ENCODE measurements around the gene PDE4D.
"Not testable (repeated sequence)": the region's sequence is repeated elsewhere in the genome, so short reads cannot be mapped to it uniquely, and the experiment has no call there.

Gene PDE4D

DNA sequence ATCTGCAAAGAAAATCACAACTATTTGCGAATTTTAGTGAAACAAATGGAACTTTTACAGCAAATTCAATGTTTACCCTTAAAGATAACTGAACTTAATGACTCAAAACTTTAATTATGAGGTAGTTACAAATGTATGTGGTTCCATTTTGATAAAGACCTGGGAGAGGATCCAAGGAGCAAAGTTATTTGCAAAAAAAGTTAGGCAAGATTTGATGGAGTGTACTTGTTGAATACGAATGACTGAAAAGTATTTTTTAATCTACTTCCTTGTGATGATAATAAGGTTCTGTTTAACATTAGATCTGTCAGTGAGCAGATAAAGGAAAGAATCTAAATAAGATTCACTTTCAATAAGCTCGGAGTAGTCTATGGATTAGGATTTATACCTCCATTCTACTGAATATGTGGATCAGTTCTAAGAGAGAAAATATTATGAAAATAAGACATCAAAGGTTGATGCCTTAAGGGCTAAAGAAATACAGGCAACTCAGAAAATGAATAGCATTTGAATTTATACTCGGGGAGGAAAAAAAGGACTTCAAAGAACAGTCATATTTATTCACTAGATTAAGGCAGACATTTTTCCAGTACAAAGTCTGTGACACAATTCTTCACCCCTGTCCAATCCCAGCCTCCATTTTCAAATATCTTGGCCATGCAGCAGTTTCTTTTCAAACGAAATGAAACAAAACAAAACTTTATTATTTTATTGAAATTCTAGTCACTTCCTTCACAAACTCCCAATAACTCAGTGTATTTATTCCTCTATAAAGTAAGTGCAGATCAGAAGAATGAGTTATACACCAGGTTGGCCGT is 199.8 kb downstream of the PDE4D start:
- no peak for DNase-seq

DNA sequence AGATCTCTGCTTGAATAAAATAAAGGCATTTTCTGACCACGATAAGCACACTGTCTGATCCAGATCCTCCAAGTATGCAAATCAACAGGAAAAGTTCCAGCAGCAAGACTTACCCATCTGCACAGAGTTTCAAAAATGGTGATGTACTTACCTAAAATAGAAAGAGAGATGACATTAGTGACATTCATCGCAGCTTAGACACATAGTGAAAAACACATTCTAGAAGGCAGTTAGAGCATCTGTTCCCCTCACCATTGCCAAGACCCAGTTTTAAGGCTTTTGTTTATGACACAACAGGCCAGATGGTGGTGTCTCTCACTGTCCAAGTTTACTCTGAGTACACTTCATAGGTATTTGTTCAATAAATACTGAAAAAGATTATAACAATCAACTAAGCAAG is 207.7 kb downstream of the PDE4D start:
- DNase-seq: no peak

DNA sequence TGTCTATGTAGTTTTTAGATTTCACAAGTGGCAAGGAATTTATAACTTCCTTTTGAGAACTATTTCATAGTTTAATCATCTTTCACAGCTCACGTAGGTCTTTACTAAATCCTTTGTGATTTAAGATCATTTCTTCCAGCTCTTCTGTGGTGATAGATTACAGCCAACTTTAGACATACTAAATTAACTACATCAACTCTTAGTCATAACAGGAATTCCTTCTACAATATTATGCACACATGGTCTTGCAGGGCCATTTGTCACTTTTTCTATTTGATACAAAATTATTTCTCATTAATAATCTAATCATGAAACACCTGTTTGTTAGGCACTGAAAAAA is 208.4 kb downstream of the PDE4D start:
- DNase-seq: no peak

DNA sequence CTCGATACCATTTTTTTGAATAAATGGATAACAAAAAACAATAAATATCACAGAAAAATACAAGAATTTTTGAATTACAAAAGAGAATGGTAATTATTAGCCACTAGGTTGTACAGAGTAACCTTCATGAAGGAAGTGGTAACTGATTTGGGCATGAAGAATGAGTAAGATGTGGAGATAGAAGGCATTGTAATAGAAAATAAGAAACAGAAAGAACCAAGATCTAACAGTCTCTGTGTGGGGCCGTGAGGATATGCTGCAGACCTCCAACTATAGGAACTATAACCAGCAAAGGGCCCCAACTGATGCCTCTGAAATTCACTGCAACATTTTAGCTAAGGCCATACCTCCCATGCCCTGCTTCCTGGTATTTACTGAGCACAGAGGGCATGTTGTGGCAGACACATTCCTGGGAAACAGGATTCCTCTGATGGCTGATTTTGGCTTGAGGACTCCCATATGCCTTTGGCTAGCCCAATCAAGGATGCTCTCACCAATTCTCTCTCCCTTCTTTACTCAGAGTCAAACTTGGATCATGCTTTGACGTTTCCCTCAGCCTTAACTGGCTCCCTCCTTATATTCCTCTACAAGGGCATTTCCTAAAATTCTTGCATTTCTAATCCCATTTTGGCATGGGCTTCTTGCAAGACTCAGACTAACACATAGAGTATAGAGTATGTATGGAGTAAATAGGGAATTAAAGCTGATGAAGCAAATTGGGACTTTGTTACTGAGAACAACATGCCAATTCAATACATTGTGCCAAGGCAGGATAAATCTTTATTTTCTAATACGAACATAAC is 208.9 kb downstream of the PDE4D start:
- DNase-seq: no peak

DNA sequence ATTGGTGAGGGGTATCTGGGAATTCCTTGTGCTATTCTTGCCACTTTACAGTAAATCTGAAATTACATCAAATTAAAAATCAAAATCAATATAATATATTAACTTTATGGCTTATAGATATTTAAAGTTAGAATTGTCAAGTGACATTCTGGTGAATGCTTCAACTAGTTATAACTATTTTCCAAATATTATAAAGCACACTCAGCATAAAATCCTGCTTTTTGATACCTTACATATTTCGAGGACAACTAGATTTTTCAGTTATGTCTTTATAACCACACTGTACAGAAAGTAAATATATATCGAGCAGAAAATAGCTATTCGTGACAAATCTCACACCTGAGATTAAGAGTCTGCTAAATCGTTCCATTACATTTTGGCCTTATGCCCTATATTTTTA is 210.2 kb downstream of the PDE4D start:
- no peak for DNase-seq

DNA sequence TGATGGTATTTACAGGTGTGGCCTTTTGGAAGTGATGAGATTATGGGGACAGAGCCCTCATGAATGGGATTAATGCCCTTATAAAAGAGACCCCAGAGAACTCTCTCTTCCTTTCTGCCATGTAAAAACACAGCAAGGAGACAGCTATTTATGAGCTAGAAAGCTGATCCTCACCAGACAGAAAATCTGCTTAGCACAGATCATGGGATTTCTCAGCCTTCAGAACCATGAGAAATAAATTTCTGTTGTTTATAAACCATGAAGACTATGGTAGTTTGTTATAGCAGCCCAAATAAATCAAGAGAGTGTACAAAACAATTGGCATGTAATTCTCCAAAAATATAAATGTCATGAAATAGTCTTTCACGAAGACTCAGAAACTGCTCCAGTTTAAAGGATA is 211.0 kb downstream of the PDE4D start:
- no peak for DNase-seq

DNA sequence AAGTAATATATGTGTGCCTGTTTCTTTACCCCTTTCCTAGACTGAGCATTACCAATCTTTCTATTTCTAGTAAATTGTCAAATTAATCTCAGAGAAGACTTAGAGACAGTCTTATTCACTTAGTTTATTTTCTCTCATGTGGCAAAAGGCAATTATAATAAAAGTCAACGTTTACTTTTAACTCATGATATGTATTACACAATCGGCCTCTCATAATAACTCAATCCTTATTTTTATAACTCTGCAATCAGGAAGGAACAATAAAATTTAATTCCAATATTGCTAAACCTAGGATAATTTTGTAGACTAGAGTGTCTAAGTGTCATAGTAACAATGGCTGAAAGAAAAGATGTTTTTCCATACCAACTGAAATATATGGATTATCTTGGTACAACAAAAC is 214.6 kb downstream of the PDE4D start:
- DNase-seq: no peak

DNA sequence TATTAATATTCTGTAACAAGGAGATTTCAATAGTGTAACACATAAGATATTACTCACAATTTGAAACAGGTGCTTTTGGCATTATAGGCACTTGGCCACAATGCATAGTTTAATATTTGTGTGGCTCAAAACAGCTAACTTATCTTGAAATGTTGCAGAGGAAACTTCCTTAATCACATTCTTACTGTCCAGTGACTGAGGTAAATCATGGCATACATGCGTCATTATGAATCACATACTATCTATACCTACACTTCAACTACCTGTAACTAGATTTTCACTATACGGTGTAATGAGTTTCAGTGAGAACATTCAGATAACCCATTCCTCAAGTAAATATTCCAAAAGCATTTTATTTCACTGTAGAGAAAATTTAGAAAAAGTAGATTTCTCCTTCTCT is 218.8 kb downstream of the PDE4D start:
- DNase-seq: no peak

DNA sequence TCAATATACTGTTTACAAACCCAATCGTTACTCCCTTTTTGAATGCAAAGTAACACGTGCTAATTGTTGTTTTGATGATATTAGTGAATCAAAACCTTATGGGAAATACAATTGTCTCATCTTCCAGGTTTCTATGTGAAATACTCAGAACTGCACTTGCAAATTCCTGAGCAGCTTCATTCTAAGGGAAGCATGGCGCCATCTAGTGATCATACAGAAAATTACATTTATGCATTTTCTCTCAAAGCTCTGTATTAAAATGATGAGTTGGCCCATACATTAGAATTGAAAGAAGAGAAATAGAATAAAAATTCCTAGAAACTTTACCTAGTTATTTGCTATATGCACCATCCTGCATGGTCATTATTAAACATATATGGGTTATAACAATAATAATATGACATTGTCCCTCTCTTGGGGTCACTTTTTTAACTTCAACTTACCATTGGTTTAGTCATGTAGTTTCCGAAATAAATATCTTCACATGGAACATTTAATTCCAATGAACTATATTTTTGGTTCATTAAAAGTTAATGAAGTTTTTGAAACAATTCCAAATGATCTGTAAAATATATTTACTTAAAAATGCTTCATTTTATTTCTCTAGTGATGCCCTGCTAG is 220.0 kb downstream of the PDE4D start:
- no peak for DNase-seq

DNA sequence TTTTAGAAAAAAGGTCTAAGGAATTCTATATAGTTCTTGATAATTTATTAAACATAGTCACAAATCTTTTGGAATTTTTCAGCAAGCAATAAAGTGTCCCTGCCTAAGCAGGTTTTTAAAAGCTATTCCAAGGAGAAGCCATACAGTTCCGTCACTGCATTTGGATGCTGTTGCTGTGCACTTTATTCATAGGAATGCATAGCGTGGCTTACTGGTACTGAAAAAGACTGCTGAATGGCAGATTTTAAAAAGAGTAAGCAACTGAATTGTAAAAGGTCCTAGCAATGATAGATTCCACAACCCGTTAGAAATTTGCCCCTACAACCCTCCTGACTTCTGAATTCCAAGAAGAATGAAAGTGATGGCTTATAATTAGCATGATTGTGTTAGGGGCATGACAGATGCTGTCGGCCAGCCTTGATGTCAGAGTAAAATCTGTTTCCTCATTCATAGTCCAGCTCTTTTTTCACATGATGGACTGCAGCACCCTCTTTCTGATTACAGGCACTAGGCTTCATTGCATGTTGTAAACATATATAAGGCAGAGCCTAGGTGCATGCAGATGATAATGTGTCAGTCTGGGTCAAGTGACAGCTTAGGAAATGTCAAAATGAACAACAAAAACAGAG is 227.0 kb downstream of the PDE4D start:
- no peak for DNase-seq

DNA sequence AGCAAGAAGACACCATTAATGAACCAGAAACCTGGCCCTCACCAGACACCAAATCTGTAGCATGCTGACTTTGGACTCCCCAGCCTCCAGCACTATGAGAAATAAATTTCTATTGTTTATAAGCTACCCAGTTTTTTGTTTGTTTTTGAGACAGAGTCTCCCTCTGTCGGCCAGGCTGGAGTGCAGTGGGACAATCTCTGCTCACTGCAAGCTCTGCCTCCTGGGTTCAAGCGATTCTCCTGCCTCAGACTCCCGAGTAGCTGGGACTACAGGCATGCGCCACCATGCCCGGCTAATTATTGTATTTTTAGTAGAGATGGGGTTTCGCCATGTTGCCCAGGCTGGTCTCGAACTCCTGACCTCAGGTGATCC is 227.7 kb downstream of the PDE4D start:
- not testable (repeated sequence) for DNase-seq

DNA sequence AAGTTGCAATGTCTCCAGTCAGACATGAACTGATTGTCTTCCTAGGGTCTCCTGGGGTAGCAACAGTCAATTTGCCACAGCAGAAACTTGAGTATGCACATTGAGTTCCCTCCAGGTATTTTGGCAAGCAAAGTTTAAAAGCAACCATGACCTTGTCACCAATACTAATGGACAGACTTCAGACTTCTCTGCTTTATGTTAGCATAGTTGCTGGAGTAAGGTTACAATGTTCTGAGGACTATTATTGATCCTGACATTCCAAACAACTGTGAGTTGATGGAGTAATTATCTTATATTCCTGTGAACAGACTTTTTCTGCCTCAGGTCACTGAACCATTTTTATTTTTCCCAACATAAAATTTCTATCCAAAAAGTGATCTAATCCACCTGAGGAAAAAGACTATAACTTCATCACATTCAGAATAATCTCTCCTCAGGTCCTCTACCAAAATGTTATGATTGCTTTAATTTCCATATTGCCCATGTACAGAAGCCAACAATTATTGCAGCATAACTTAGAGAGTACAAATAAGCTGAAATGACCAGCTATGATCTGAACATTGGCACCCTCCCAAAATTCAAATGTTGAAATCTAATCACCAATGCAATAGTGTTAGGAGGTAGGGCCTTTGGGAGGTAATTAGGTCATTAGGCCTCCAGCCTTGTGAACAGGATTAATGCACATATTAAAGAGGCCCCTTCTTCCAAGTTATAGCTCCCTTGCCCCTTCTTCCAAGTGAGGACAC is 228.3 kb downstream of the PDE4D start:
- DNase-seq: no peak

DNA sequence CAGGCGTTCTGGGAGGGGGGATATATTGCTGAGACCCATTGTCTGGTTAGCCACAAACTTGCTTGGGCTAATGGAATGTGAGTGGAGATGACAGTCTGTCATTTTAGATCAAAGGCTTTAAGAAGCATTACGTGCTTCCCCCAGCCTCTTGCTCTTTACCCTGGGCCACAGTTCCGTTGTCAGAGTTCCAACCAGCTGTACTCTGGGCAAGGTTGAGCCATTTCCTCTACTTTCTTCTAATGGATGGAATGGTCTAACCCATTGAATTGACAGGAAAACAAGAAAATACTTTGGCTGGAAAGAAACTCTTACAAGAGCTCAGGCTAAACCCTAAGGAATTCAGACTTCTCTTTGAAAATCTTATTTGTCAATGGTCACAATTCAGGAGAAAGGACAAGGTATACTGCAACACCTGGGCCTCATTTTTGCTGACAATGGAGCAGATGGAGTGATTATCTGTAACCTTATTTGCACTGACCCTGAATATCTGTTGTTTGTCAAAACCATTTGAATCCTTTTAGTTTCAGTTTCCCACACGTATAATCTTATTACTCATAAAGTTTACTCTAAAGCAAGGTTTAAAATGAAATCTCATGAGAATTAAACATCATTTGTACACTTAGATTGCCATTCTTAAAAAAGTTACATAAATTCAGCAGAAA is 231.4 kb downstream of the PDE4D start:
- no peak for DNase-seq

DNA sequence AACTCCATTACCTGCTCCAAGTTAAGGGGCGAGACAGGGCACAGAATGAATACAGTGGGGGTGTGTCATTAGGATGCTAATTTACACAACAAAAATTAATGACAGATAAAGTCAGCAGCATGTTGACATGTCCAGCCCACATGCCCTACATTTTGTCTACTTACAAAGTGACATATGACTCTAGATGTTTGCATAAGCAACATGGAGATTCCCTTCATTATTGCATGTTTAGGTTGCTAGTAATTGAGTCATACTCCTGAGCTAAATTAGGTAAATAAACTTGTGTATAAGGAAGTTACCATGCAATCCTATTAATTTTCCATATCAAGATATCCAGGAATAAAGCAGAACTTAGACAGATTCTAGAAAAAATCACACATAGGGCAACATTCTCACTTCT is 232.2 kb downstream of the PDE4D start:
- DNase-seq: no peak

DNA sequence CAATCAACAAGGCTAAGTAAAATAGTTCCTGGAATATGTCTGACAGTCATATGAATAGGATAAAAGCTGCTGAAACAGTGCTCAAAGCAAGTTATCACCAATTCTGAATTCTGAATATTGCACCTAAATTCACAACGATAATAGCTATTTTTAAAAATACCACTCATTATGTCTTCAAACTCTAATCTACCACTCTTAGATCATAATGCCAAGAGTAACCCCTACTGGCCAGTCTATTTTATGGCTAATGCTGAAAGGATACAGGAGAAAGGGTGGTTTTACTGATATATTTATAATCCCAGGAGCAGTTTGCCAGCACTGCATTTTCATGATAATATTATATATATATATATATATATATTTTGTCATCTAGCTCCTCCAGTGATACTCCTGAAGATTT is 232.8 kb downstream of the PDE4D start:
- DNase-seq: no peak

DNA sequence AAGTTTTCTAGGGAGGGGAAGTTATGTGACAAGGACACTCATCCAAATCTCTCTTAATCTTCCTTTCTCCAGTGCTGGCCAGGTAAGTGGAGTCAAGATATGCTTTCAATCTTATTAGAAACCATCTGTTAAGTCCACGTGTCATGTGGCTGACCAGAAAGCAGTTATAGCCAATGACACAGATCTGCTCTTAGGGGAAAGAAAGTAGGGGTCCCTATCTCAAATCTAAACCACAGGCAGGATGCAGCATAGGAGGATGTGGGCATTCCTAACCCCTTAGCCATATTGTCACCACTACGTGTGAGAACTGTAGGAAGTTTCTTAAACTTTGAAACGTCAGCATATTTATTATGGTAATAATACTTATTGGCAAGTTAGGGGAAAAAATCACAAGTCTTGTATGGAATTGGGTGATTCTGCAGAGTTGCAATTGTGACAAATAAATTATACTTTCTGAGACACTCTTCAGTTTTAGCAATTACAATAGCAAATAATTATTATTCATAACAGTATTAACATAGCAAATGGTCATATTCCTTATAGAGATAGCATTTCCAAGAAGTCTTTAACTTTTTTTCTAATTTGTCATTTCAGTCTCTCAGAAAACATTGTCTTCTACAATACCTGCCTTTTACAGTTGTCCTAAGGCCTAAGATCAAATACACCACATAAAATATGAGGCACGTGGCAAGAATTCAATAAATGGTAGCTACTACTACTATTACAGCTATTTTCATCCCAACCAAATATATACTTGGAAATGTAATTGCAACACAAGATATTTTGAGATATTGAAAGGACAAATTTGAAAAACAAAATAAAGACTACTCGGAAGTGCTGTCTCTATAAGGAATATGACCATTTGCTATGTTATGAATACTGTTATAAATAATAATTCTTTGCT is 236.9 kb downstream of the PDE4D start:
- no peak for DNase-seq

DNA sequence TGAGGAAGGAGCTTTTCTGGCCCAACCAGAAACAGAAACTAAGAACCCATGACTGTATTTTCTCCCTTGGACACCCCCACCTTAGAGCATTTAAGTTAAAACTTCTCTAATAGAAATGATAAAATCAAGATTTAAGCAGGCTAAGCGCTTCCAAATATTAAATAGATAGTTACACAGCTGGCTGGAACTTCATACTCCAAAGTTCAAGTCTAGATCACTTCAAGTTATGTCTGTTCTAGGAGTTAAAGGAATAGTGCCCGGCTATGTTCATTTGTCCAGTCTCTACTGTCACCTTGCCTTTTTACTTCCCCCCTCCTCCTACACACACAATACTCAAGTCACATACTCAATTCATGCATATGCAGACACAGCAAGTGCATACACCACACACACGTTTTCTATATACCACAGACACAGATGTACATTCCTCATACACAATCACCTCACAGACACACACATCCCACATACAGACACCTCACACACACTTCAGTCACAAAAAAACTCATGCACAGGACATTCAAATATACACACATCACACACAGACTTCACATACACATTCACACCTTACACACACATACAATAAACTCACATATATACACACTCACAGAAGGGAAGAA is 237.7 kb downstream of the PDE4D start:
- DNase-seq: no peak

DNA sequence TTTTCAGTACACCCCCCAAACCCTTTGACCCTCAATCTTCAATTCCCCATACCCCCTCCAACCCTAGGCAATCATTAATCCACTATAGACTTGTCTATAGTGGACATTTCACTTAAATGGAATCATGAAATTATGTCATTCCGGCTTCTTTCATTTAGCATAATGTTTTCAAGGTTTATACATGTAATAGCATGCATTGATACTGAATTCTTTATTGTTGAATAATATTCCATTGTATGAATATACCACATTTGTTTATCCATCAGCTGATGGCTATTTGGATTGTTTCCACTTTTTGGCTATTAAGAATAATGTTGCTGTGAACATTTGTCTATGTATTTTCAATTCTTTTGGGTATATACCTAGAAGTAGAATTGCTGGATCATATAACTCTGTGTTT is 238.8 kb downstream of the PDE4D start:
- no peak for DNase-seq

DNA sequence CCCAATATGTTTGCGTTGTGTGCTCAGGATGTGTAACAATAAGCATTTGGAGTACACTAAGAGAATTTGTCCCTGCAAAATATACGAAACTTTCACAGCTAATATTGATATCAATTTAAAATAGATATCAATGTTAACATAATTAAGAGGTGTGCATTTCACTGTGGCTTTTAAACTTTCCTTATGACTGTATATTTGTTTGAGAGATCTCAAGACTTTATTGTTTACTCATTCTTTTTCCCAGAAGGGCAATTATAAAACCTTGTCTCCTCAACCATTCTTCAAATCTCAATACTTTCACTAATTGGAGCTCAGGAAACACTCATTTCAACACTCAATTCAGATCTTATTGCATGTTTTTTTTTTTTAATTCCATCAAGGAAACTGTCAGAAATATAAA is 241.1 kb downstream of the PDE4D start:
- no peak for DNase-seq

All from stimulated activated naive CD4-positive, alpha-beta T cell treated with Interleukin-2 at 50 U/mL for 16 hours (primary cell).